HG03135 (cell line): ENCODE measurements around the gene IL10.
"Not testable (repeated sequence)": the region's sequence is repeated elsewhere in the genome, so short reads cannot be mapped to it uniquely, and the experiment has no call there.

Experiments
- ATAC-seq: cut with Tn5 transposase; IDR thresholded peaks from one replicate; pipeline ENCODE4 v1.9.1; 2021; ENCODE audit warnings: mild to moderate bottlenecking, moderate library complexity; ENCODE audit not compliant: unreplicated experiment

Gene IL10

DNA sequence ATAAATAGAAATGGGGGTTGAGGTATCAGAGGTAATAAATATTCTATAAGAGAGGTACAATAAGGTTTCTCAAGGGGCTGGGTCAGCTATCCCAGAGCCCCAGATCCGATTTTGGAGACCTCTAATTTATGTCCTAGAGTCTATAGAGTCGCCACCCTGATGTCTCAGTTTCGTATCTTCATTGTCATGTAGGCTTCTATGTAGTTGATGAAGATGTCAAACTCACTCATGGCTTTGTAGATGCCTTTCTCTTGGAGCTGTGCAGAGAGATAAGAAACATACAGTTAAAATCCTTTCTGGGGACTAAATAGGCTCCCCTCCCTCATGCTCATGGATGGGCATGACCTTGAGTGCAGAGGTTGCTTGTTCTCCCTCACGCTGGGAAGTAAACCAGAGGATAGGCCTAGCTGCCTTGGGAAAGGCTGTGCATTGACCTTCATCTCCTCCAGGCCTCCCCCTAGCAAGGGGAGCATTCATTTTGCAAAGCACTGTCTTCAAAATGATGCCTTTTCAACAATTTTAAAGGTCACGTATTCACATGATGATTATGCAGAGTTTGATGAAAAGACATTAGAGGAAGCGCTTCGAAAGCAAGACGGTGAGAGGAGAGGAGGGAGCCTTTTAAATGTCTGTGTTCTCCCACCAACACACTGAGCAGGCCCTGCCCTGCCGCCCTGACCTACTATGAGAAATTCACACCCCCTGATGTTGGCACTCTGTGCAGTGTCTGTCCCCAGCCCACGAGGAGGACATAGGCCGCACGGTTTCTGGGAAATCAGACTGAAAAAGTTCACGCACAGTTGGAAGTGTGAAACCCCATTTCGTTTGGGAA is 3.6 kb downstream of the IL10 start:
- peak; percentile 2 for ATAC-seq

DNA sequence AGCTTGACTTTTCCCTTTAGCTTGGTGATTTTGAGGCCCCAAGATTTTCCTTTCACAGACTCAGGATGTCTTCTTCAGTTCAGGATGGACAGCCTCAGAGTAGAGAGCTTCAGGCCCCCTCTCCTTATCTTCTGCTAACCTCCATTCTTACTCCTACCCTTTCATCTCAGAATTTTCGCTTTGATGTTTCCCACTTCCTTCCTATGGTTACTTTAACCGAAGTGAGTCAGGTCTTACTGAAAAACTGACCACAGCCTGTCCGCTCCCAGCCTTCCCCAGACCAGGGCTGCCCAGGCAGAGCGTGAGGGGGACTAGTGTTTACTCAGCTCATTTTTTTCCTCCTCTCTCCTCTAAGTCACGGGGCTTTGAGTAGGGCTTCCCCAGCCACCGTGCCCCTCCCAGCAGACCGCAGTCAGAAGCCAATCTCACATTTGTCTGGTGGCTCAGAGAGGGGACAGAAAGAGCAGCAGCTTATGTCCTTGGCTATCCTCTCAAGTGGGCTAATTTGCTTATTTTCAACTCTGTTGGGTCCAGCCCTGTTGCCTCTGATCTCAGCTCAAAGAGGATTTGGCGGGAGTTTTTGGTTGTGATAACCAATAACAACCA is 5.9 kb downstream of the IL10 start:
- peak; percentile 51 for ATAC-seq

DNA sequence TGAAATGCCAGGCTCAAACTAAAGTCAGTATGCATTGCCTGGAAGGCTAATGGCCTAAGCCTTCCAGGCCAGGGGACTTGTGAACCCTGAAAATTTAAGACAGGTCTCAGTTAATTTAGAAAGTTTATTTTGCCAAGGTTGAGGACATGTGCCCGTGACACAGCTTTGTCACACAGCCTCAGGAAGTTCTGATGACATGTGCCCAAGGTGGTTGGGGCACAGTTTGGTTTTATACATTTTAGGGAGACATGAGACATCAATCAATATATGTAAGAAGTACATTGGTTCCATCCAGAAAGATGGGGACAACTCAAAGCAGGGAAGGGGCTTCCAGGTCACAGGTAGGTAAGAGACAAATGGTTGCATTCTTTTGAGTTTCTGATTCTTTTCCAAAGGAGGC is 6.5 kb downstream of the IL10 start:
- ATAC-seq = not testable (repeated sequence)

DNA sequence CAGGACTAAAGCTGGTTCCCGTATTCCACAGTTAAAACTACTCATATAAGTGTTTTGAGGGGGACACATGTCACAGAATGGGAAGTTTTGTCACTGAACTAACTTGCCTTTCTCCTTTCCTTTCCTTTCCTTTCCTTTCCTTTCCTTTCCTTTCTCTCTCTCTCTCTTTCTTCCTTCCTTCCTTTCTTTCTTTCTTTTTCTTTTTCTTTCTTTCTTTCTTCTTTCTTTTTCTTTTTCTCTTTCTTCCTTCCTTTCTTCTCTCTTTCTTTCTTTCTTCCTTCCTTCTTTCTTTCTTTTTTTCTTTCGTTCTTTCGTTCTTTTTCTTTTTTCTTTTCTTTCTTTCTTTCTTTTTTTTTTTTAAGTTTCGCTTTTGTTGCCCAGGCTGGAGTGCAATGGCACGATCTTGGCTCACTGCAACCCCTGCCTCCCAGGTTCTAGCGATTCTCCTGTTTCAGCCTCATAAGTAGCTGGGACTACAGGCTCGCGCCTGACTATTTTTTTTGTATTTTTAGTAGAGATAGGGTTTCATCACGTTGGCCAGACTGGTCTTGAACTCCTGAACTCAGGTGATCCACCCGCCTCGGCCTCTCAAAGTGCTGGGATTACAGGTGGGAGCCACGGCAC is 9.4 kb downstream of the IL10 start:
- ATAC-seq = not testable (repeated sequence)

DNA sequence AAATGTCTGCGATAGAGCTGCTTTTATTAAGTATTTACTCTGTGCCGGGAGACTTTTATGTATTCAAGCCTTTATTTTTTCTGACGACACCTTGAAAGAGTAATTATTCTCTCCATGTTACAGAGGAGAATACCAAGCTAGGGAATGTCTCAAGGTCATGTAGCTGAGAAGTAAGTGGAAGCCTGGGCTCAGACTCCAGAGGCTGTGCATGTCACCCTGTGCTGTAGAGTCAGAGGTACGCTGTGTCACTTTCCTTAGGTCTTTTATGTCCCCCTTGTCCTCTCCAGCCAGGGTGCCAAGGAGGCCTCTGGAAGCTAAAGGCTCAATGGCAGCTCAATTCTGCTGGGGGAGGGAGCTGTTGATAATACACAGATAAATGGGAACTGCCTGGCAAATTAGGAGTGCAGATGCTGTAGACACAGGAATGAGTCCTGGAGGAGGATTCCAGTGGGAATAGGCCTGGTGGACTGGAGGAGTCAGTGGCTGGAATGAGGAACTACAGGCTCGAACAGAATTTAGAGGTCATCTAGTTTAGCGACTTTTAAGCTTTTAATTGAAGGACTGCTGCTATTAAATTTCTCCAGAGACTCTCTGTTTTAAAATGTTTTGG is 11.0 kb downstream of the IL10 start:
- ATAC-seq = no peak

DNA sequence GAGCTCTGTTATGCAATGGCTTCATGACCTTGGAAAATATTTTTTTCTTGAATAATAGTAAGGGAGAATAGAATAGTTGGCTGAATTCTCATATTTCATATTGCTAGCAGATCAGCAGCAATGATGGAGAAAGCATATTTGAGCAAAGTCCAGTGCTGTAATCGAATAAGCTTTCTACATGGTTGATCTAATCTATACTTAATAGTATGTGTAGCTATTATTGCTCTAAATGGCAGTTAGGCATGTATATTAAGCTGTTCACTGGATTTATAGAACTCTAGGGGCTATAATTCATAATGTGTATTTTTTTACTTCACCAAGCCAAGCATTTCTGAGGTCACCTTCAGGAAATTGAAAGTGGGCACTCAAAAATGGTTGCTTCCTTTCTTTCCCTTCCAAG is 11.7 kb downstream of the IL10 start:
- no peak for ATAC-seq

DNA sequence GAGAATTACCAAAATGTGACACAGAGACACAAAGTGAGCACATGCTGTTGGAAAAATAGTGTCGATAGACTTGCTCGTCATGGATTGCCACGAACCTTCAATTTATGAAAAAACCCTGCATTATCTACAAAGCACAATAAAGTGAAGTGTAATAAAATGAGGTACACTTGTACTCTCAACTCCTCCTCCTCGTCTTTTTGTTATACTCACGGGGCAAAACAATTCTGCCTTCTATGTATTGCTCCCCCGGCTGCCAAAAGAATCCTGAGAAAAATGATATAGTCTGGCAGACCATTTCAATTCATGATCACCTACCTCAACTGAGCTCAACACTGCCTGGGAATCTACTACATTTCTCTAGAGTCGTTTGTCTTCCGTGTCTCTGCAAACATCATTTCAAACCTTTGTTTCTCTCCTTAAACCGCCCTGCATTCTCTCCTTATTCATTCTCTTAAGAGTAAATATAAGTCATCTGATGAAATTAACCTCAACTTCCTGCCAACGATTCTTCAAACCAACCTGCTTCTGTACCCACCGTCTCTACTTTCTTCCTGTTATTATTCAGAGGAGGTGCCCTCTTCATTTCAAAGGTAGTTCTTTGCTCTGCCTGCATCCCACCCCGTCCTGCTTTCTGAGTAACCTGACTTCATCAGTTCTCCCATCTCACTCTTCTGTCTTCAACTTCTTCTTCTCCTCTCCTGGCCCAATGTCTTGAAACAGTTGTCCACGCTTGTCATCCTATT is 14.6 kb downstream of the IL10 start:
- ATAC-seq = no peak

DNA sequence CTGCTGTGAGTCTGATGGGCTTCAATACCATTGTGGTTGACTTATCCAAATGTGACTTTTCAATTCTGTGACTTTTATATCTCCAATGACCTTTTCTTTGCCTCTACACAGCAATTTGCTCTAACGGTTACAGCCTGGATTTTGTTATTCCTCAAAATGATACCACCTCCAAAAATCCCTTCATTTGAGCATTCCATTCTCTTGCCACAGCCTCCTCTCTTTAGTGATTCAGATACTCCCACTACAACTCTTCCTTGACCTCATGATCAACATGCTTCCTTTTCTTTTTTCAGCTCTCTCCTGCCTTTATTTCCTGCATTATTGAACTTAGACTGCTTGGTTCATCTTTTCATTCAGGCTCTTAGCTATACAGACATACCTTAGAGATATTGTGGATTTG is 18.3 kb downstream of the IL10 start:
- ATAC-seq = no peak

DNA sequence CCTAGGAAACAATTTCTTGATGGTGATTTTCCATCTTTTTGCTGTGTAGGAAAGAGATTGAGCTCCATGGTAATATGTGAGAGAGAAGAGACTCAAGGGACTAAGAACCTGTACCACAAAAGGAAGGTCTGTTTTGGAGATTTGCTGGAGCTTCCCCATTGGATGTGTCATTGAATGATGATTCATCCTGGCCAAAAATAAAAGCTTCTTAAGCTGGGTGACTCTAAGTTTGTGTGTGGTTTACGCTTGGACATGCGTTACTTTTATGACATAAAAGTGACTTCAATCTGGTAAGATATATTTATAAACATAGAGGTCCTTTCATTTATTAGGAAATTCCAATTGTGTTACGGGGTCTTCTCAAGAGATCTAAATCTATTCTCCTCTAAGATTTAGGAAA is 19.2 kb downstream of the IL10 start:
- ATAC-seq = no peak

DNA sequence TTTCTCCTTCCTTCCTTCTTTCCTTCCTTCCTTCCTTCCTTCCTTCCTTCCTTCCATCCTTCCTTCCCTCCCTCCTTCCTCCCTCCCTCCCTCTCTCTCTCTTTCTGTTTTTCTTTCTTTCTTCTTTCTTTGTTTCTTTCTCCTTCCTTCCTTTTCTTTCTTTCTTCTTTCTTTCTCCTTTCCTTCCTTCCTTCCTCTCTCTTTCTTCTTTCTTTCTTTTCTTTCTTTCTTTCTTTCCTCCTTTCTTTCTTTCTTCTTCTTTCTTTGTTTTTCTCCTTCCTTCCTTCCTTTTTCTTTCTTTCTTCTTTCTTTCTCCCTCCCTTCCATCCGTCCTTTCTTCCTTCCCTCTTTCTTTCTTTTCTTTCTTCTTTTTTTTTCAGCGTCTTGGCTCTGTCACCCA is 19.8 kb downstream of the IL10 start:
- ATAC-seq = no peak

DNA sequence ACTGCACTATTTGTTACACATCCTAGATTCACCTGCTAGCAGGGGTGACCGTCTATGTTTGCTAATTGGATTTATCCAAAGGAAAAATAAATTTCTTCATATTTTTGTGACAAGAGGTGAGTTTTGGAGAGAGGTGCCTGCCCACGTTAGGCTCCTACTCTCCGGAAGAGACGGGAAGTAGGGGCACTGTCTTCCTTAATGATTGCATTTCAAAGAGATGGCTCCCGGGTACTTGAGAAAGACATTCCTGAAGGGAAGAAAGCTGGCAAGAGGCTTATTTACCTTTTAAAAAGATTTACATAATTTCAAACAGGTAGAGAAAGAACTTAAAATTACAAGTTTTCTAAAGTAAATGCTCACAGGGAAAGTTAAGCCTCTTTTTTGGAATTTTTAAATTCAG is 20.4 kb downstream of the IL10 start:
- no peak for ATAC-seq

DNA sequence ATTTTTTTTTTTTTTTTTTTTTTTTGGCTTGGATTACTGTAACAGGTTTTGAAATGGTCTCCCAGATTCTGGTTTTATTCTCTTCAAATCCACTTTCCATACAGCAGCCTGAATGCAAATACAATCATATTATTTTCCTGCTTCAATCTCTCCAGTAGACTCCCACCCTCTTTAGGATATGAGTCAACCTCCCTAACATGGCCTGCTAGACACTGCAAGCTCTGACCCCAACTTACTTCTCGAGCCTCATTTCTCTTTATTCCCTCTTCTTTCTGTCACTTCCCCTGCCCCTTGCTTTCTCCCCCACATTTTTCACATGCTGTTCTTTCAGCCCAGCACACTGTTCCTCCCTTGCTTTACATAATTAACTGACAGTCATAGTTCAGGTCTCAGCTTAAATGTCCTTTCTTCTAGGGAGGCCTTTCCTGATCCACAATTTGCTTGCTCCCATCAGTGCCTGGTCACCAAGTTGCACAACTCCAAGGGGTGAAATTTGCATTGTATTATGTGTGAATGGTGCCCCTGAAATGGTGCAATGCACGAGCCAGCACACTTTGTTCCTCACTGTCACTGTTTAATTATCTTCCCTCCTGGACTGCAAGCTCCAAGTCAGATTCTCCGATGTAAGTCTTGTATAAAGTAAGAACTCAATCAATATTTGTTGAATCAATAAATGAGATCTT is 23.8 kb downstream of the IL10 start:
- ATAC-seq = no peak

DNA sequence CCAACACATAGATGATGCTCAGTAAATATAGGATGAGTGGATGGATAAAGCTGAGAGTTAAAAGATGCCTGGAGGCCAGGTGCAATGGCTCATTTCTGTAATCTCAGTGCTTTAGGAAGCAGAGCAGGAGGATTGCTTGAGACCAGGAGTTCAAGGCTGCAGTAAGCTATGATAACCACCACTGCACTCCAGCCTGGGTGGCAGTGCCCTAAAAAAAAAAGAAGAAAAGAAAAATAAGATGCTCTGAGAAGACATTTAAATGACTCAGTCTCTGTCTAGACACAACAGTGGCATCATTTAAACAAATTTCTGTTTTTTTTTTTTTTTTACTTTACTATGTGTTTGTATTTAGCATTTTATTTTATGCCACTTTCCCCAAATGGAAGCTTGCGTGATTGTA is 27.0 kb downstream of the IL10 start:
- no peak for ATAC-seq

DNA sequence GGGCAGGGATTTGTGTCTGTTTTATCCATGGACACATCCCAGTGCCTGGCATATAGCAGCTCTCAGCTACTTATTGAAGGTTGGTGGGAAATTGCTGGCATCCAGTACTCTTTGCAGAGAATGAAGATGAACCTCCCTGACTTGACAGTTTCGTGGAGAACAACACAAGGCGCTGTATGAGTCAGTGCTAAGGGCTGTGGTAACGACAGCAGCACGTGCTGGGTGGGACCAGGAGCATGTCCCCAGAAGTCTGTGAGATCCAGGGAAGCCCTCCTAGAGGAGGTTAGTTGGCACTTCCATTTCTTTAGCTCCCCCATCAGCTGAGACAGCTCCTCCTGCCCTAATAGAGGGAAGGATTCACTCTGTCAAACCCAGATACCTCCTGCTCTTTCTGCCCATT is 27.6 kb downstream of the IL10 start:
- no peak for ATAC-seq

DNA sequence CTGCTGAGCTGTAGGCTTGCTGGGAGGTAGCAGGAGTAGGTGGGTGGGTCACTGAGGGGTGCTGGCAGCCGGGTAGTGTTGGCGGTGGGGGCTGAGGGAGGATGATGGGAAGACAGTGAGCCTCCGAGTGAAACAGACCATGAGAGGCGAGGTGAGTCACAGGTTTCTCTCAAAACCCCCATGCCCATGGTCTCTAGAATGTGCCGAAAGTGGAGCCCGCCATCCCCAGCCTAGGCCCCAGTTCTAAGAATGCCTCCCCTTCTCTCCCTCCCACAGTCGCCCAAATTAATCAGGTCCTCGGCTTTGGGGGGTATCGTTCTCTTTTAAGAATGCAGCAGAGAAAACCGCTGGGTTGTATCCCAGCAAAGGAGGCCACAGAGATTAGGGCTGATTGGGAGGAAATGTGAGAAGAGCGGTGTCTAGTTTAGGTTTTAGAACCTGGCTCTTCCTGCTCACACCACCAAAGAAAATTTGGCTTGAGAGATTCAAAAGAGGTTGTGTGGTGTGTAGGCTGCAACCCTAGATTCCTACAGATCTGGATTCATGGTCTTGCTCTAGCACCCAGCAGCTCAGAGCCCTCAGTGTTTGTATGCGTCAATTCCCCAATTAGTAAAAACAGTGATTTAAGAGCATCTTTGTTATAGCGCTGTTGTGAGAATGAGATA is 29.4 kb downstream of the IL10 start:
- ATAC-seq = no peak

DNA sequence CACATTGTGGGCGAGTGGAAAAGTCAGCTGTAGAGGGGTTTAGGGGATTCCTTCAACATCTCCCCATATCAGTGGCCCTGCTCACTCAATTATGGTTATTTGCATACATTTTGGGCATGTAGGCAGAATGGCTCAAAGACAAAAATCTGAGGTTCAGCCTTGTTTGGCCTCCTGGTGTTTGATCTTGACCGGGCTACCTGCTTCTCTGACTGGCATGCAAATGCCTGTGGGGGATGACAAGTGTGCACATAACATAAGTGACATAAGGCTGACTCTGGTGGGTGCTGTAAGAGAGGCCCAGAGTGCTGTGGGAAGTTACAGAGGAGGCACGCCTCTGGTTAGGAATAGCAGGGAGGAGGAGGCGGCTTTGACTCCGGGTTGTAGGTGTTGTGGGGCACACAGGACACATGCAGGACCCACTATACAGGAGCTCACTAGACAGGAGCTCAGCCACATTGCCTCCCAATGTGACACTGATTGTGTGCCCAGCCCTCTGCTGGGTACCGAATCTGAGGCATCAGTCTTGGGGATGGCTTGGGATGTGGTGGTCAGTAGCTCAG is 31.1 kb downstream of the IL10 start:
- no peak for ATAC-seq

DNA sequence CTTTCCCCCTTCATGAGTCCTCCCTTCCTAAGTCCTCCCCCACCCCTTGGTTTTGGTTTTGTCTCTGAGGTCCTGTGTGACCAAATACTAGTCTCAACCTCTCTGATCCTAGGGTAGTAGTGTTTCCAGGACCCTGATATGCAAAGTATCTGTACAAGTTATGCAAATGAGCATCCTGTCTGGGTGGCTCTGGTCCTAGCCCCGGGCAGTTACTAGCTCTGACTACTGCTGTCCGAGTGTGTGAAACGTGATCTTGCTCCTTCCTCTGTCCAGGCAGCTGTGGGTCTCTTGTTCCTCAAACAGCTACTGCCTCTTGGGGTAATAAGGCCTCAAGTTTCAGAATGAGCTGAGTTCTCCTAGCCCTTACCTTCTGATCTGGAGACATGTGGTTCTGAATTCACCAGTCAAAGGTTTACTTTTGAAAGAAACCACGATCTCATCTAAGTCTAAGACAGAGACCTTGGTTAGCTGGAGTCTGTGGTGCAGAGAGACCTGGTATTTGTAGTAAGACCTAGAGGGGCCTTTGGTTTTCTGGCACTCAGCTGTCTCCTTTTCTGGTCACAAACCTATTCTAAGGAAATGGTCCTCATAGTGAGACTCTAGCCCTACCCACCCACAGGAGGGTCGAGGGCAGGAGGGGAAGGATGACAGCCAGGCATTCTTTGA is 32.8 kb downstream of the IL10 start:
- ATAC-seq = peak; percentile 90

DNA sequence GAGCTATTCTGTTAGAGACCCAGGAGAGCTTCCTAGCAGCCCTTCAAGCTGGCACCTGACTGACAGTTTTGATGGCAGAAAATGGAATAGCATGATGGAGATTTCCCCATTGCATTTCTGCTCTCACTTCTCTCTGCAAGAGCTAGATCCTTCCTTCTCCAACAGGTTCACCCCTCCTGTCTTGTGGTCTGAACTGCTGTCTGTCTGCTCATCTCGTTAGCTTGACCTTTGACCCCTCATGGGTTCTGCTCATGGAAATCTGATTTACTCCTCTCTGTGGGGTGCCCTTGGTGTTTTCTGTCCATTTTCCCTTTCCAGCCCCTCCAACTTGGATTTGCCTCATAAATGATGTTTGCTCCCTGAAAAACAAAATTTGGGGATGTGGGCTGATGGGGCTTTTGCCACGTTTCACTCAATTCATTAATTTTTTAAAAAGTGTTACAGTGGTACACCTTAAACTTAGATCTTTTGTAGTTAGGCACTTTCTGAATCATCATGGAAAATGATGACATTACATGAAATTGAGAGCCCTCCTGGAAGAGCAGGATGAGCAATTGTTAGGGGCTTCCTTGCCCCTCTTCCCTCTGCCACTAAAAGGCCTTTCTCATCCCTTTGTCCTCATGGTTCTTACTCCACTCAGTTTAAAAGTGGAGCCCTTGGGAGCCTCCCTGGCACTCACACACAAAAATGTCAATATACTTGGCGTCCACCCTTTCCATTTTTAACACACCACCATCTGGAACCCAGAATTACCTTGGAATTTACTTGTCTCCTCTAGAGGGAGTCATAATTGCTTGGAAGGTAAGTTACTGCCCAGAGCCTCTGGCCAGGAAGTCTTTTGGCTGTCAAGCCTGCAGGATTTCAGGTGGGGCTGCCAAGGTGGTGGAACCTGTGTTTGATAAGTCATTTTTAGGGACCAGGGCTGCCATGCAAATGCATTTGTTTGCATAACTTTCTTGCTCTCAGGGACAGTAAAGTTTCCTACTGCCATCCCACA is 33.6 kb downstream of the IL10 start:
- ATAC-seq = no peak
